HL-60 (cell line): ENCODE results near the gene SEMA3D.

Experiments used
- POLR2AphosphoS5 ChIP-seq: IDR thresholded peaks from 2 replicates; pipeline ENCODE4 v1.6.1; 2012; ENCODE audit warnings: low read depth
- TF ChIP-seq, protein P1 (sequence below): IDR thresholded peaks from one replicate; pipeline ENCODE4 v1.5.1; 2011; ENCODE audit warnings: low read length, control low read depth, inconsistent platforms; ENCODE audit not compliant: insufficient read depth

DNA sequence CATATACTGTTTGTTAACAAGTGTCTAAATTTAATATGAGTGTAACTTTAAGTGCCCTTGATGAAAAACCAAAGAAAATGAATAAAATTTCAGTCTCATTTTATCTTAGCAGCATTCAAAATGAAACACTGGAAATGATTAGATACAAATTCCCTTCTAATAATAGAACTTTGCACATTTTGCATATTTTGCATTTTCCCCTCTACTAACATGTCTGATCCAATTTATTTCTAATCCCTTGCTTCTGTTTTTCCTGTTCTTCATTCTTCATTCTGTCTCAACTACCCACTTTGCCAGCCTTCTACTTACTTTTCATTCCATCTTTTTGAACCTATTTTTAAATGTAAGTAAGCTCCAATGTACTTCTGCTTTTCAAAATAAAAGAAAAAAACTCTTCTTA is 42.7 kb upstream of the SEMA3D start:
- TF ChIP-seq POLR2AphosphoS5 = no peak
- TF ChIP-seq, protein P1, sequence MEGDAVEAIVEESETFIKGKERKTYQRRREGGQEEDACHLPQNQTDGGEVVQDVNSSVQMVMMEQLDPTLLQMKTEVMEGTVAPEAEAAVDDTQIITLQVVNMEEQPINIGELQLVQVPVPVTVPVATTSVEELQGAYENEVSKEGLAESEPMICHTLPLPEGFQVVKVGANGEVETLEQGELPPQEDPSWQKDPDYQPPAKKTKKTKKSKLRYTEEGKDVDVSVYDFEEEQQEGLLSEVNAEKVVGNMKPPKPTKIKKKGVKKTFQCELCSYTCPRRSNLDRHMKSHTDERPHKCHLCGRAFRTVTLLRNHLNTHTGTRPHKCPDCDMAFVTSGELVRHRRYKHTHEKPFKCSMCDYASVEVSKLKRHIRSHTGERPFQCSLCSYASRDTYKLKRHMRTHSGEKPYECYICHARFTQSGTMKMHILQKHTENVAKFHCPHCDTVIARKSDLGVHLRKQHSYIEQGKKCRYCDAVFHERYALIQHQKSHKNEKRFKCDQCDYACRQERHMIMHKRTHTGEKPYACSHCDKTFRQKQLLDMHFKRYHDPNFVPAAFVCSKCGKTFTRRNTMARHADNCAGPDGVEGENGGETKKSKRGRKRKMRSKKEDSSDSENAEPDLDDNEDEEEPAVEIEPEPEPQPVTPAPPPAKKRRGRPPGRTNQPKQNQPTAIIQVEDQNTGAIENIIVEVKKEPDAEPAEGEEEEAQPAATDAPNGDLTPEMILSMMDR = no peak
